HEK293 (cell line): Measurements from ENCODE around the gene MS4A15.

ENCODE experiments used
- CTCF ChIP-seq: fragments of 450-650 bp; formaldehyde crosslinking; IDR thresholded peaks from 2 replicates; pipeline ENCODE4 v1.5.1; 2016; ENCODE audit warnings: missing biosample characterization, missing genetic modification characterization
- REST ChIP-seq: fragments of 450-650 bp; formaldehyde crosslinking; IDR thresholded peaks from 2 replicates; pipeline ENCODE4 v1.5.1; 2016; ENCODE audit warnings: missing biosample characterization, missing genetic modification characterization
- ZNF133 ChIP-seq: fragments of 450-650 bp; formaldehyde crosslinking; IDR thresholded peaks from 2 replicates; pipeline ENCODE4 v1.5.1; 2016; ENCODE audit warnings: missing biosample characterization, missing genetic modification characterization
- ZNF398 ChIP-seq: fragments of 450-650 bp; formaldehyde crosslinking; IDR thresholded peaks from 2 replicates; pipeline ENCODE4 v1.5.1; 2017; ENCODE audit warnings: missing biosample characterization, missing genetic modification characterization
- ZNF561 ChIP-seq: fragments of 450-650 bp; IDR thresholded peaks from 2 replicates; pipeline ENCODE4 v1.5.1; 2018; ENCODE audit warnings: missing biosample characterization, missing genetic modification characterization, borderline replicate concordance
- ZNF626 ChIP-seq: fragments of 450-650 bp; sonication (Bioruptor Pico); formaldehyde crosslinking; IDR thresholded peaks from 2 replicates; pipeline ENCODE4 v1.5.1; 2018; ENCODE audit warnings: missing biosample characterization, missing genetic modification characterization, inconsistent platforms
- ZNF660 ChIP-seq: fragments of 450-650 bp; IDR thresholded peaks from 2 replicates; pipeline ENCODE4 v1.5.1; 2018; ENCODE audit warnings: missing biosample characterization, mild to moderate bottlenecking, missing genetic modification characterization
- ZSCAN5A ChIP-seq: fragments of 450-650 bp; formaldehyde crosslinking; IDR thresholded peaks from 2 replicates; pipeline ENCODE4 v1.5.1; 2016; ENCODE audit warnings: missing biosample characterization, missing genetic modification characterization

- TF ChIP-seq ZSCAN5A (no peak), CTCF (tag by site-specific recombination) (no peak), ZNF626 (tag by site-specific recombination) (no peak), ZNF660 (tag by site-specific recombination) (no peak), REST (tag by site-specific recombination) (no peak), ZNF561 (tag by site-specific recombination) (no peak), ZNF398 (tag by site-specific recombination) (no peak), ZNF133 (no peak)
These were observed 44.5 kb downstream of the MS4A15 start for GRCh38 chr11:60801194-60801593.
